HepG2 (cell line): ENCODE data around the gene IQGAP2.

ENCODE experiments used
- CTCF ChIP-seq: sonication (generic); formaldehyde crosslinking; IDR thresholded peaks from 2 replicates; pipeline ENCODE4 v1.5.0; 2020; ENCODE audit warnings: mild to moderate bottlenecking, missing genetic modification reagents, moderate library complexity
- ETV6 ChIP-seq: sonication (generic); formaldehyde crosslinking; conservative IDR thresholded peaks from 2 replicates; pipeline ENCODE4 v1.4.0; 2020; ENCODE audit warnings: missing genetic modification reagents
- ZNF713 ChIP-seq: sonication (generic); formaldehyde crosslinking; IDR thresholded peaks from 2 replicates; pipeline ENCODE4 v1.4.0; 2020; ENCODE audit warnings: mild to moderate bottlenecking, missing genetic modification reagents

DNA sequence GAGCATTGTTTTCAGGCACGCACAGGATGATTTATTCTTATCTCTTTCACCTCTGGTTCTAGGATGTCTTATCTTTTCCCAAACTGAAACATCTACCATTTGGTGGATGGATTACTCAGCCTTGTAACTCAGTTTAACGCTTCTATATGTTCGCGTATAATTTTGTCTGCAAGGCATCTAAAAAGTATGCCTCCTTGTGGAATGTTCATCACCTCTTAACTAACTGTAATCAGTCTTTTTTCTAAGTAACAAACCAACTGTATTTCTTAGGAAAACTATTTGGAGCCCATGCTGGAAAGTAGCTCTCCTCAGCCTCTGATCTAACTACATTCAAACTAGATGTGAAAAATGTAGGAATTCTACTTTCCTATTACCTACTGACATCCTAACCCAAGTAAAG lies 231.6 kb downstream of the IQGAP2 start:
- TF ChIP-seq ETV6 (CRISPR knock-in tag) (no peak), CTCF (CRISPR knock-in tag) (no peak), ZNF713 (CRISPR knock-in tag) (no peak)
